Glutamatergic neuron (in vitro differentiated cells): ENCODE data around the gene UQCRC1. TPM values are rescaled to one million over a fixed set of nuclear protein-coding genes. Genes with fewer than 3 reads are reported as not detected.

ENCODE experiments used
- DNase-seq: peaks from one replicate; pipeline ENCODE4 v3.0.0; 2022
- H3K27ac Mint-ChIP-seq: one replicate; pipeline ENCODE4 v1.8.0; 2020; ENCODE audit warnings: mild to moderate bottlenecking, mixed read lengths, inconsistent platforms; ENCODE audit not compliant: unreplicated experiment
- H3K27me3 Mint-ChIP-seq: one replicate; pipeline ENCODE4 v1.8.0; 2020; ENCODE audit warnings: mild to moderate bottlenecking, moderate library complexity, mixed read lengths, inconsistent platforms; ENCODE audit not compliant: unreplicated experiment
- H3K36me3 Mint-ChIP-seq: one replicate; pipeline ENCODE4 v1.8.0; 2020; ENCODE audit warnings: mild to moderate bottlenecking, mixed read lengths, inconsistent platforms; ENCODE audit not compliant: unreplicated experiment
- H3K4me1 Mint-ChIP-seq: one replicate; pipeline ENCODE4 v1.8.0; 2020; ENCODE audit warnings: mild to moderate bottlenecking, low read depth, mixed read lengths, inconsistent platforms; ENCODE audit not compliant: unreplicated experiment
- H3K4me3 Mint-ChIP-seq: one replicate; pipeline ENCODE4 v1.8.0; 2020; ENCODE audit warnings: mild to moderate bottlenecking, mixed read lengths, inconsistent platforms; ENCODE audit not compliant: unreplicated experiment
- H3K9me3 Mint-ChIP-seq: one replicate; pipeline ENCODE4 v1.8.0; 2020; ENCODE audit warnings: mild to moderate bottlenecking, moderate library complexity, mixed read lengths, inconsistent platforms; ENCODE audit not compliant: unreplicated experiment
- CTCF ChIP-seq: fragments of 200-600 bp; sonication (generic); IDR thresholded peaks from one replicate; pipeline ENCODE4 v1.5.0; 2021; ENCODE audit not compliant: partially characterized antibody, unreplicated experiment
- total RNA-seq: library from RNA; stranded (reverse); fragmentation: NEBNext Ultra II Directional; extraction: Animal tissue kit (Norgen Biotek cat#: 25700); gene quantifications from one replicate; pipeline ENCODE4 v1.2.1, GENCODE V29; 2021; ENCODE audit not compliant: unreplicated experiment

UQCRC1 gene
- total RNA-seq, 1 donor from 2014 or later: 242 TPM

DNA sequence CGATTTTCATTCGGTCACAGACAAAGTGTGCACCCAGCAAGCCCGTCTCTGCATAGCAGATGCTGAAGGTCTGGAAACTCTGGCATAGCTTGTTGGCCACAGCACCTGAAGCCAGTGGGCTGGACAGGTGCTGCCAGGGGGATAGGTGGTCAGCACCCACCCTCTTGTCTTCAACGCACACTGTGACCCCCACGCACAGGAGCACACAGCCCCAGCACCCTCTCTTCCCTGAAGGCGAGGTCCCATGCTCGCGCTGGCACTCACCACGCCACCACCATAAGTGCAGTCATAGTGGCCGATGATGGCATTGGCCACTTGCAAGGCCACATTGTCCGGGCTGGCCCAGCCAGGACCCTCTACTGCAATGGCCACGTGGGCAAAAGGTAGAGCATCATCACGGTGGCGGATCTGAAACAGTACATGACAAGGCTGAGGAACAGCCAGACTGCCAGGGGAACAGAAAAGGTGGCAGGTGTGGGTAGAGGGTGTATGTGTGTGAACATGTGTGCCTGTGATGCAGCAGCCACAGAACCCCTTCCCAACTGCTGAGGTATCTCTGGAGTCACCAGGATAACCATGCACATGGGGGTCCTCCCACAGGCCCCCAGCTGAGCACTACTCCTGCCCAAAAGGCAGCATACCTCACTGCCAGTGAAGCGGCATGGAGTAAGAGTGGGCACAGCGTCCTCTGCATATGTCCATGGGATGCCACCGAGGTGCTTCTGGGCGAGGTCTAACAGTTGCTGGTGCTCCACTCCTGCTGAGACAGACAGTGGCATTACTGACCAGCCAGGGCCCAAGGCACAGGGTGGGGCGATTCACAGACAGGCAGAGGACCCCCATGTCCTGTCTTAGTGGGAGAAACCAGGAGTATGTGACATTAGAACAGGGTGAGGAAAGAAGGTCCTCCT is 8.5 kb downstream of the UQCRC1 start:
- H3K36me3 Mint-ChIP-seq: peaks cover 5% of the 10 kb centered on the region

GRCh38 chr3:48599509-48600285 is 9.7 kb downstream of the UQCRC1 start:
- Mint-ChIP-seq H3K27ac (no peak overlapping the region), H3K4me3 (no peak overlapping the region), H3K4me1 (peaks cover 12% of the 10 kb centered on the region), H3K27me3 (peaks cover 13% of the 10 kb centered on the region), H3K36me3 (peaks cover 5% of the 10 kb centered on the region), H3K9me3 (peaks cover 11% of the 10 kb centered on the region)
- TF ChIP-seq CTCF: no peak
- no peak for DNase-seq

More for the DNA sequence above, 8.5 kb downstream of the UQCRC1 start:
- no peak for TF ChIP-seq CTCF
- Mint-ChIP-seq H3K9me3 (peaks cover 11% of the 10 kb centered on the region), H3K27me3 (peaks cover 14% of the 10 kb centered on the region), H3K4me3 (no peak overlapping the region), H3K27ac (no peak overlapping the region), H3K4me1 (peaks cover 9% of the 10 kb centered on the region)
- DNase-seq: no peak

- no peak overlapping the region for H3K4me3 Mint-ChIP-seq
Observed at GRCh38 chr3:48599077-48599501, 10.4 kb downstream of the UQCRC1 start.

GRCh38 chr3:48598323-48599076 is 10.9 kb downstream of the UQCRC1 start:
- no peak for TF ChIP-seq CTCF
- DNase-seq: no peak
- Mint-ChIP-seq H3K27ac (peak overlapping the region; percentile 5), H3K36me3 (peaks cover 5% of the 10 kb centered on the region), H3K4me3 (no peak overlapping the region), H3K27me3 (peaks cover 13% of the 10 kb centered on the region), H3K4me1 (peaks cover 12% of the 10 kb centered on the region), H3K9me3 (peaks cover 11% of the 10 kb centered on the region)

More at GRCh38 chr3:48599077-48599501, 10.4 kb downstream of the UQCRC1 start:
- peaks cover 11% of the 10 kb centered on the region for H3K9me3 Mint-ChIP-seq
- TF ChIP-seq CTCF: no peak
- H3K27ac Mint-ChIP-seq: no peak overlapping the region
- H3K36me3 Mint-ChIP-seq: peaks cover 5% of the 10 kb centered on the region
- no peak for DNase-seq
- peaks cover 11% of the 10 kb centered on the region for H3K27me3 Mint-ChIP-seq
- peaks cover 12% of the 10 kb centered on the region for H3K4me1 Mint-ChIP-seq
